Osteocyte (in vitro differentiated cells): Measurements from ENCODE around the gene HIBADH. TPM values are rescaled to one million over a fixed set of nuclear protein-coding genes. Genes with fewer than 3 reads are reported as not detected.
"Not testable (repeated sequence)": the region's sequence is repeated elsewhere in the genome, so short reads cannot be mapped to it uniquely, and the experiment has no call there.

Experiments
- DNase-seq: peaks from one replicate; pipeline ENCODE4 v3.0.0; 2021; ENCODE audit warnings: mixed read lengths; ENCODE audit not compliant: unreplicated experiment; ENCODE audit errors: extremely low spot score
- H3K27ac Mint-ChIP-seq: one replicate; pipeline ENCODE4 v1.8.0; 2021; ENCODE audit warnings: mild to moderate bottlenecking, mixed read lengths; ENCODE audit not compliant: unreplicated experiment
- H3K27me3 Mint-ChIP-seq: one replicate; pipeline ENCODE4 v1.8.0; 2021; ENCODE audit warnings: mixed read lengths; ENCODE audit not compliant: unreplicated experiment
- H3K36me3 Mint-ChIP-seq: one replicate; pipeline ENCODE4 v1.8.0; 2021; ENCODE audit warnings: mixed read lengths; ENCODE audit not compliant: unreplicated experiment
- H3K4me1 Mint-ChIP-seq: one replicate; pipeline ENCODE4 v1.8.0; 2021; ENCODE audit warnings: mixed read lengths; ENCODE audit not compliant: unreplicated experiment
- H3K4me3 Mint-ChIP-seq: one replicate; pipeline ENCODE4 v1.8.0; 2021; ENCODE audit warnings: mild to moderate bottlenecking, moderate library complexity, mixed read lengths; ENCODE audit not compliant: unreplicated experiment
- H3K9me3 Mint-ChIP-seq: one replicate; pipeline ENCODE4 v1.8.0; 2021; ENCODE audit warnings: mixed read lengths; ENCODE audit not compliant: unreplicated experiment
- CTCF ChIP-seq: fragments of 200-600 bp; sonication (generic); IDR thresholded peaks from 2 replicates; pipeline ENCODE4 v1.5.0; 2021; ENCODE audit warnings: antibody characterized with exemption, mild to moderate bottlenecking, moderate library complexity
- total RNA-seq: library from RNA; stranded (reverse); gene quantifications from 2 replicates; pipeline ENCODE4 v1.2.1, GENCODE V29; 2021

Gene HIBADH
- total RNA-seq, 1 donor from 2014 or later: 31.9 TPM

- Mint-ChIP-seq H3K4me1 (no peaks in the 10 kb centered on the region), H3K4me3 (no peak overlapping the region), H3K9me3 (no peaks in the 10 kb centered on the region), H3K27me3 (no peaks in the 10 kb centered on the region), H3K36me3 (no peaks in the 10 kb centered on the region), H3K27ac (no peak overlapping the region)
- no peak for DNase-seq
- TF ChIP-seq CTCF: no peak
Measured at GRCh38 chr7:27510541-27510940, 152.1 kb downstream of the HIBADH start.

DNA sequence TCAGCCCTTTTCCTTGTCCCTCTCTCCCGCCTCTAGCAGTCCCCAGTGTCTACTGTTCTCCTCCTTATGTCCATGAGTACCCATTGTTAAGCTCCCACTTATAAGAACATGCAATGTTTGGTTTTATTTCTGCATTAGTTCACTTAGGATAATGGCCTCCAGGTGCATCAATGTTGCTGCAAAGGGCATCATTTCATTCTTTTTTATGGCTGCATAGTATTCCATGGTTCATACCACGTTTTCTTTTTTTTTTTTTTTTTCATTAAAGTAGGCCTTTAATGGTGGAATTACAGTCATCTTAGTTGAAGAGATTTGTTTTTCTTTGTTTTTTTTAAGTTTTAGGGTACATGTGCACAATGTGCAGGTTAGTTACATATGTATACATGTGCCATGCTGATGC, 160.8 kb downstream of the HIBADH start:
- H3K4me1 Mint-ChIP-seq, H3K27me3 Mint-ChIP-seq, DNase-seq, H3K27ac Mint-ChIP-seq, H3K36me3 Mint-ChIP-seq, H3K4me3 Mint-ChIP-seq, H3K9me3 Mint-ChIP-seq: not testable (repeated sequence)

- no peaks in the 10 kb centered on the region for H3K4me1 Mint-ChIP-seq
Measured at GRCh38 chr7:27501001-27501400, 161.7 kb downstream of the HIBADH start.

DNA sequence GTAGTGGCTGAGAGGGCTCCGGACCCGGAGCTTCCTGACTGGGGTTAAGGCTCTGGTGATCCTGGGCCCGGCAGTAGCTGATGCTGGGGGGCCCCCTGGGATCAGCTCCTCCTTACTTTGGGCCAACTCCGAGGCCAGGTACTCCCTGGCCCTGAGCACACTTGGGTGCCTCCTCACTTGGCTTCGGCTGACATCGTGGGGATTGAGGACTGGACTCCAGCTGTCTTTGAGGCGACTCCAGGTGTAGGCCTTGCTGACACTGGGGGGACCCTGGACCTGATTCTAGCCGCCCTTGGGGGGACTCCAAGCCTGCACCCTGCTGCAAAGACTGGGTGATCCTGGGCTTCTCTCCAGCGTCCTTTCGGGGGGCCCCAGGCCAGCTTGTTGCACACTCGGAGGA, 170.5 kb downstream of the HIBADH start:
- peaks cover 6% of the 10 kb centered on the region for H3K9me3 Mint-ChIP-seq
- DNase-seq: no peak

More at GRCh38 chr7:27501001-27501400, 161.7 kb downstream of the HIBADH start:
- Mint-ChIP-seq H3K9me3 (no peaks in the 10 kb centered on the region), H3K27me3 (no peaks in the 10 kb centered on the region), H3K27ac (no peak overlapping the region), H3K4me3 (no peak overlapping the region), H3K36me3 (no peaks in the 10 kb centered on the region)
- no peak for DNase-seq
- no peak for TF ChIP-seq CTCF

DNA sequence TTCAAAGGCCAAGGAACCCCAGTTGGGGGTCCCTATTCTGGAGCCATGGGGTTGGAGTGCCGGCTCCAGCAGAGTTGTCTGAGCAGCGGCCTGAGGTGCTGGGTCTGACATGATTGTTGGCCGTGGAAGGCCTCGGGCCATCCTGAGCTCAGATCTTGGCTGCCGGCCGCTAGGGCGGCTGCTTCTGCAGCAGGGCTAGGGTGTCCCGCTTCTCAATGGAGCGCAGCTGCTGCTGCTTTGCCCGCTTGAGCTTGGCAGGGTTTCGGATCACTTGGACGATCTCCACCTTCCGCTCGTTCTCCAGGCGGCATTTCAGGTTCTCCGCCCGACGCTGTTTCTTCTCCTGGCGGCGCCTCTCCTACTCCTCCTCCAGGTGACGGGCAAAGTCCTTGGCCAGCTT, 171.1 kb downstream of the HIBADH start:
- Mint-ChIP-seq H3K4me1 (no peaks in the 10 kb centered on the region), H3K4me3 (no peak overlapping the region), H3K27me3 (peaks cover 28% of the 10 kb centered on the region), H3K36me3 (no peaks in the 10 kb centered on the region), H3K27ac (no peak overlapping the region), H3K9me3 (peaks cover 6% of the 10 kb centered on the region)
- no peak for TF ChIP-seq CTCF
- no peak for DNase-seq

More for the DNA sequence above, 170.5 kb downstream of the HIBADH start:
- Mint-ChIP-seq H3K4me3 (no peak overlapping the region), H3K4me1 (no peaks in the 10 kb centered on the region), H3K27ac (no peak overlapping the region), H3K36me3 (no peaks in the 10 kb centered on the region), H3K27me3 (peaks cover 28% of the 10 kb centered on the region)
- TF ChIP-seq CTCF: no peak

GRCh38 chr7:27487509-27487908, 175.2 kb downstream of the HIBADH start:
- no peak for DNase-seq
- H3K4me1 Mint-ChIP-seq: no peaks in the 10 kb centered on the region
- TF ChIP-seq CTCF: no peak
- H3K27me3 Mint-ChIP-seq: peaks cover 31% of the 10 kb centered on the region
- H3K36me3 Mint-ChIP-seq: no peaks in the 10 kb centered on the region
- H3K9me3 Mint-ChIP-seq: peaks cover 6% of the 10 kb centered on the region
- no peak overlapping the region for H3K27ac Mint-ChIP-seq
- H3K4me3 Mint-ChIP-seq: no peak overlapping the region
